ENCODE measurements around the gene GALNT6.

The GALNT6 gene

DNA sequence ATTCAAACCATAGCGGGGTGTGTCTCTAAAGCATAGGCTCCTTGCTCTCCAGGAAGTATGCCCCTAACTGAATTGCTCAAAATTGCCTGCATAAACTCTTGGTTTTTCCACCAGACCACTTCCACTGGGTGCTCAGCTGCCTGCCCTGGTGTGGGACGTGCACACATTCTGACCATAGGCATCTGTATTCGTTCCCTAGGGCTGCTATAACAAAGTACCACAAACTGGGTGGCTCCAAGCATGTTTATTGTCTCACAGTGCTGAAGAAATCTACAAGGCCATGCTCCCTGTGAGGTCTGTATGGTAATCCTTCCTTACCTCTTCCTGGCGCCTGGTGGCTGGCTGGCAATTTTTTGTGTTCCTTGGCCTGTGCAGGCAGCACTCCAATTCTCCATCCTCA lies 16.4 kb upstream of the GALNT6 start:
- Histone ChIP-seq H3K4me1 (ENCODE audit: control insufficient read depth, low read length) (no peaks in the 10 kb centered on the region), H3K36me3 (ENCODE audit: control insufficient read depth, low read length) (no peaks in the 10 kb centered on the region), H3K27me3 (ENCODE audit: control insufficient read depth, low read length) (peaks cover 34% of the 10 kb centered on the region), H3K9me3 (ENCODE audit: control insufficient read depth, insufficient read depth, low read length) (no peaks in the 10 kb centered on the region), H3K4me3 (ENCODE audit: low read length) (no peak overlapping the region), H4K20me1 (ENCODE audit: control insufficient read depth, insufficient read depth, low read depth, low read length) (no peaks in the 10 kb centered on the region), H3F3A (ENCODE audit: control insufficient read depth, insufficient read depth) (no peaks in the 10 kb centered on the region), H3K9me2 (replicated peaks; ENCODE audit: control insufficient read depth, low read length) (no peaks in the 10 kb centered on the region), H3K27ac (ENCODE audit: low read depth, low read length) (no peak overlapping the region), H3K79me2 (ENCODE audit: control insufficient read depth, low read length) (no peaks in the 10 kb centered on the region), H3K4me2 (ENCODE audit: low read length) (no peak overlapping the region)
- no peak for TF ChIP-seq EZH2phosphoT487 (IDR thresholded peaks at IDR 0.05; ENCODE audit: borderline replicate concordance, low read length)
- TF ChIP-seq, protein P1, sequence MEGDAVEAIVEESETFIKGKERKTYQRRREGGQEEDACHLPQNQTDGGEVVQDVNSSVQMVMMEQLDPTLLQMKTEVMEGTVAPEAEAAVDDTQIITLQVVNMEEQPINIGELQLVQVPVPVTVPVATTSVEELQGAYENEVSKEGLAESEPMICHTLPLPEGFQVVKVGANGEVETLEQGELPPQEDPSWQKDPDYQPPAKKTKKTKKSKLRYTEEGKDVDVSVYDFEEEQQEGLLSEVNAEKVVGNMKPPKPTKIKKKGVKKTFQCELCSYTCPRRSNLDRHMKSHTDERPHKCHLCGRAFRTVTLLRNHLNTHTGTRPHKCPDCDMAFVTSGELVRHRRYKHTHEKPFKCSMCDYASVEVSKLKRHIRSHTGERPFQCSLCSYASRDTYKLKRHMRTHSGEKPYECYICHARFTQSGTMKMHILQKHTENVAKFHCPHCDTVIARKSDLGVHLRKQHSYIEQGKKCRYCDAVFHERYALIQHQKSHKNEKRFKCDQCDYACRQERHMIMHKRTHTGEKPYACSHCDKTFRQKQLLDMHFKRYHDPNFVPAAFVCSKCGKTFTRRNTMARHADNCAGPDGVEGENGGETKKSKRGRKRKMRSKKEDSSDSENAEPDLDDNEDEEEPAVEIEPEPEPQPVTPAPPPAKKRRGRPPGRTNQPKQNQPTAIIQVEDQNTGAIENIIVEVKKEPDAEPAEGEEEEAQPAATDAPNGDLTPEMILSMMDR (IDR thresholded peaks at IDR 0.05; ENCODE audit: low read depth, low read length, poor library complexity, severe bottlenecking), result no peak

DNA sequence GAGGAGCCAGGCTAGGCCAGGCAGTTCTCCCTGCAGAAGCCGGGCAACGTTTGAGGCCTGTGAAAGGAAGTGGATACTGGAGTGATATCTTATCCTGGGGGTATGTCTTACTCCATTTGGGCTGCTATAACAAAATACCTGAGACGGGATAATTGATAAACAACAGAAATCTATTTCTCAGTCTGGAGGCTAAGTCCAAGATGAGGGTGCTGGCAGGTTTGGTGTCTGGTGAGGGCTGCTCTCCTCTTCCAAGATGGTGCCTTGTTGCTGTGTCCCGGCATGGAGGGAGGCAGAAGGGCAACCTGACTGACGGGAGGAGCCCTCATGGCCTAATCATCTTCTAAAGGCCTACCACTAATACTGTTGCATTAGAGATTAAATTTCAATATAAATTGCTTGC lies 15.7 kb upstream of the GALNT6 start:
- no peaks in the 10 kb centered on the region for H3K4me1 ChIP-seq (ENCODE audit: control insufficient read depth, low read length)
- H4K20me1 ChIP-seq (ENCODE audit: control insufficient read depth, insufficient read depth, low read depth, low read length), result no peaks in the 10 kb centered on the region

DNA sequence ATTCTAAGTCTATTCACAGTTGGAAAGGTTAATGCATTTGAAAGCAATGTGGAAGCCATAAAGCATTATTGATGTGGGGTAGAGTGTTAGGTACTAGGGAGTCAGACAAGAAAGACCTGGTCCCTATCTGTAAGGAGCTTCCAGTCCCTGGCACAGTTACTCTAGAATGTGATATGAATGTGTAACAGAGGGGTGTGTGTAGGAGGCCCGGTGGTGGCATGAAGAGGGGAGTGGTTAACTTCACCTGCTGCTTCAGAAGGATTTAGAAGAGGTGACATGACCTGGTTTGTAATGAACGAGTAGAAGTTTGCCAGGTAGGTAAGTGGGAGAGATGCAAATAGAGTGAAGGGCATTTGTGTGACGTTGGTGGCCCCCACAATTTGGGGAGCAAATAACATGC lies 15.1 kb upstream of the GALNT6 start:
- H4K20me1 ChIP-seq (ENCODE audit: control insufficient read depth, insufficient read depth, low read depth, low read length), result no peaks in the 10 kb centered on the region
- H3K4me1 ChIP-seq (ENCODE audit: control insufficient read depth, low read length), result no peaks in the 10 kb centered on the region
- TF ChIP-seq, protein P1 (IDR thresholded peaks at IDR 0.05; ENCODE audit: low read depth, low read length, poor library complexity, severe bottlenecking), result no peak
- no peak for TF ChIP-seq EZH2phosphoT487 (IDR thresholded peaks at IDR 0.05; ENCODE audit: borderline replicate concordance, low read length)

More for the DNA sequence above, 15.7 kb upstream of the GALNT6 start:
- no peak overlapping the region for H3K27ac ChIP-seq (ENCODE audit: low read depth, low read length)
- no peaks in the 10 kb centered on the region for H3K79me2 ChIP-seq (ENCODE audit: control insufficient read depth, low read length)
- H3K9me3 ChIP-seq (ENCODE audit: control insufficient read depth, insufficient read depth, low read length), result no peaks in the 10 kb centered on the region
- no peaks in the 10 kb centered on the region for H3K36me3 ChIP-seq (ENCODE audit: control insufficient read depth, low read length)
- no peak overlapping the region for H3K4me3 ChIP-seq (ENCODE audit: low read length)
- TF ChIP-seq EZH2phosphoT487 (IDR thresholded peaks at IDR 0.05; ENCODE audit: borderline replicate concordance, low read length), result no peak
- TF ChIP-seq, protein P1 (IDR thresholded peaks at IDR 0.05; ENCODE audit: low read depth, low read length, poor library complexity, severe bottlenecking), result no peak
- H3K9me2 ChIP-seq (replicated peaks; ENCODE audit: control insufficient read depth, low read length), result no peaks in the 10 kb centered on the region
- H3F3A ChIP-seq (ENCODE audit: control insufficient read depth, insufficient read depth), result no peaks in the 10 kb centered on the region
- no peak overlapping the region for H3K4me2 ChIP-seq (ENCODE audit: low read length)
- peaks cover 37% of the 10 kb centered on the region for H3K27me3 ChIP-seq (ENCODE audit: control insufficient read depth, low read length)

More for the DNA sequence above, 15.1 kb upstream of the GALNT6 start:
- no peaks in the 10 kb centered on the region for H3K9me3 ChIP-seq (ENCODE audit: control insufficient read depth, insufficient read depth, low read length)
- no peaks in the 10 kb centered on the region for H3F3A ChIP-seq (ENCODE audit: control insufficient read depth, insufficient read depth)
- H3K27me3 ChIP-seq (ENCODE audit: control insufficient read depth, low read length), result peaks cover 39% of the 10 kb centered on the region
- no peak overlapping the region for H3K27ac ChIP-seq (ENCODE audit: low read depth, low read length)
- no peak overlapping the region for H3K4me3 ChIP-seq (ENCODE audit: low read length)
- H3K9me2 ChIP-seq (replicated peaks; ENCODE audit: control insufficient read depth, low read length), result no peaks in the 10 kb centered on the region
- H3K36me3 ChIP-seq (ENCODE audit: control insufficient read depth, low read length), result no peaks in the 10 kb centered on the region
- H3K79me2 ChIP-seq (ENCODE audit: control insufficient read depth, low read length), result no peaks in the 10 kb centered on the region
- H3K4me2 ChIP-seq (ENCODE audit: low read length), result no peak overlapping the region

Data from DOHH2 (cell line).